Peyer's patch (tissue), 4 donors: ENCODE measurements around the gene EPHA6. TPM values are rescaled to one million over a fixed set of nuclear protein-coding genes. Genes with fewer than 3 reads are reported as not detected.

Experiments
- DNase-seq, 3 donors: peaks; one replicate each; pipeline ENCODE4 v3.0.0-alpha.2; 2017 to 2019
- H3K27ac ChIP-seq, 4 donors: fragments of 200-600 bp; sonication (generic); one replicate each; pipeline ENCODE4 v1.5.1; 2016 to 2019
- H3K27me3 ChIP-seq, 2 donors: fragments of 200-600 bp; sonication (generic); one replicate each; pipeline ENCODE4 v1.5.1; 2019
- H3K36me3 ChIP-seq, 3 donors: fragments of 200-600 bp; sonication (generic); one replicate each; pipeline ENCODE4 v1.5.1; 2016 to 2019
- H3K4me1 ChIP-seq, 4 donors: fragments of 200-600 bp; sonication (generic); one replicate each; pipeline ENCODE4 v1.5.1; 2016 to 2019
- H3K4me3 ChIP-seq, 4 donors: fragments of 200-600 bp; sonication (generic); 1 replicate in 3 of 4; 2 replicates in 1 of 4; pipeline ENCODE4 v1.5.1; 2016 to 2019; ENCODE audit warnings: mild to moderate bottlenecking in 1 of 4
- H3K9me3 ChIP-seq, 4 donors: fragments of 200-600 bp; sonication (generic); one replicate each; pipeline ENCODE4 v1.5.1; 2016 to 2019; ENCODE audit warnings: mild to moderate bottlenecking in 1 of 4
- CTCF ChIP-seq, 6 experiments: fragments of 450-650 bp in 4 of 6; fragments of 200-600 bp in 2 of 6; sonication (generic) in 1 of 6; IDR thresholded peaks; one replicate each; pipeline ENCODE4 v1.5.1; 2017 to 2019; ENCODE audit warnings: antibody characterized with exemption in 6 of 6, mild to moderate bottlenecking in 3 of 6, moderate library complexity in 1 of 6
- POLR2A ChIP-seq, 2 donors: fragments of 450-650 bp; IDR thresholded peaks; one replicate each; pipeline ENCODE4 v1.5.1; 2017; ENCODE audit warnings: antibody characterized with exemption in 2 of 2, mild to moderate bottlenecking in 2 of 2, moderate library complexity in 2 of 2
- total RNA-seq, 4 donors: library from RNA; depleted of rRNA; stranded (reverse); fragments of >200 nt; gene quantifications; one replicate each; pipeline ENCODE4 v1.1.0, GENCODE V29; 2016

EPHA6 gene
- total RNA-seq, 4 donors from 2014 or later = 1.7 to 2.1 (median 1.9) TPM; not detected in 1

- Histone ChIP-seq H3K36me3 (no peaks in the 10 kb centered on the region), H3K4me1 (no peaks in the 10 kb centered on the region), H3K4me3 (no peak overlapping the region), H3K27me3 (no peaks in the 10 kb centered on the region), H3K27ac (no peak overlapping the region), H3K9me3 (no peaks in the 10 kb centered on the region)
- DNase-seq = no peak
- TF ChIP-seq POLR2A (IDR thresholded peaks at IDR 0.05) (no peak), CTCF (IDR thresholded peaks at IDR 0.05) (no peak)
Measured at GRCh38 chr3:97687734-97688133, 873.3 kb downstream of the EPHA6 start.

GRCh38 chr3:97689111-97689510 lies 874.7 kb downstream of the EPHA6 start:
- H3K36me3 ChIP-seq = no peaks in the 10 kb centered on the region

GRCh38 chr3:97689962-97690361 lies 875.6 kb downstream of the EPHA6 start:
- no peaks in the 10 kb centered on the region for H3K4me1 ChIP-seq
- no peak overlapping the region for H3K4me3 ChIP-seq
- H3K27ac ChIP-seq = no peak overlapping the region
- no peaks in the 10 kb centered on the region for H3K36me3 ChIP-seq
- DNase-seq = no peak
- H3K27me3 ChIP-seq = no peaks in the 10 kb centered on the region
- TF ChIP-seq POLR2A (IDR thresholded peaks at IDR 0.05) (no peak), CTCF (IDR thresholded peaks at IDR 0.05) (no peak)
- H3K9me3 ChIP-seq = no peaks in the 10 kb centered on the region

More at GRCh38 chr3:97689111-97689510, 874.7 kb downstream of the EPHA6 start:
- Histone ChIP-seq H3K27me3 (no peaks in the 10 kb centered on the region), H3K27ac (no peak overlapping the region), H3K9me3 (no peaks in the 10 kb centered on the region), H3K4me3 (no peak overlapping the region), H3K4me1 (no peaks in the 10 kb centered on the region)
- DNase-seq = no peak
- TF ChIP-seq CTCF (IDR thresholded peaks at IDR 0.05) (no peak), POLR2A (IDR thresholded peaks at IDR 0.05) (no peak)

- Histone ChIP-seq H3K27me3 (no peaks in the 10 kb centered on the region), H3K36me3 (no peaks in the 10 kb centered on the region), H3K4me3 (no peak overlapping the region), H3K27ac (no peak overlapping the region), H3K9me3 (no peaks in the 10 kb centered on the region), H3K4me1 (no peaks in the 10 kb centered on the region)
- TF ChIP-seq POLR2A (IDR thresholded peaks at IDR 0.05) = no peak
- TF ChIP-seq CTCF (IDR thresholded peaks at IDR 0.05) = no peak
- DNase-seq = no peak
Measured at GRCh38 chr3:97691354-97691753, 877.0 kb downstream of the EPHA6 start.

GRCh38 chr3:97692389-97692788 lies 878.0 kb downstream of the EPHA6 start:
- DNase-seq = no peak
- TF ChIP-seq CTCF (IDR thresholded peaks at IDR 0.05) (no peak), POLR2A (IDR thresholded peaks at IDR 0.05) (no peak)
- Histone ChIP-seq H3K4me3 (no peak overlapping the region), H3K27me3 (no peaks in the 10 kb centered on the region), H3K4me1 (no peaks in the 10 kb centered on the region), H3K27ac (no peak overlapping the region), H3K36me3 (no peaks in the 10 kb centered on the region), H3K9me3 (no peaks in the 10 kb centered on the region)

- Histone ChIP-seq H3K4me1 (no peaks in the 10 kb centered on the region), H3K4me3 (no peak overlapping the region), H3K9me3 (no peaks in the 10 kb centered on the region), H3K36me3 (no peaks in the 10 kb centered on the region), H3K27me3 (no peaks in the 10 kb centered on the region), H3K27ac (no peak overlapping the region)
- TF ChIP-seq CTCF (IDR thresholded peaks at IDR 0.05) (no peak), POLR2A (IDR thresholded peaks at IDR 0.05) (no peak)
- no peak for DNase-seq
Measured at GRCh38 chr3:97692831-97693230, 878.4 kb downstream of the EPHA6 start.
